Medulla oblongata (tissue), 1 donor: ENCODE results near the gene CLNK.

Experiments
- DNase-seq: peaks from one replicate; pipeline ENCODE4 v3.0.0-alpha.2; 2015; ENCODE audit errors: extremely low spot score

Gene CLNK

GRCh38 chr4:10701161-10701560 lies 16.6 kb upstream of the CLNK start:
- DNase-seq = no peak

- DNase-seq = no peak
Observed at GRCh38 chr4:10698172-10698571, 13.6 kb upstream of the CLNK start.

- DNase-seq = no peak
Observed at GRCh38 chr4:10697086-10697485, 12.5 kb upstream of the CLNK start.

GRCh38 chr4:10696253-10696652 lies 11.7 kb upstream of the CLNK start:
- DNase-seq = no peak

- no peak for DNase-seq
Observed at GRCh38 chr4:10694828-10695209, 10.3 kb upstream of the CLNK start.

- DNase-seq = no peak
Observed at GRCh38 chr4:10694151-10694827, 9.7 kb upstream of the CLNK start.

GRCh38 chr4:10691651-10692050 lies 7.1 kb upstream of the CLNK start:
- no peak for DNase-seq

- DNase-seq = no peak
Observed at GRCh38 chr4:10690185-10690907, 5.8 kb upstream of the CLNK start.

- DNase-seq = no peak
Observed at GRCh38 chr4:10688846-10689245, 4.3 kb upstream of the CLNK start.

GRCh38 chr4:10688022-10688421 lies 3.5 kb upstream of the CLNK start:
- no peak for DNase-seq

- no peak for DNase-seq
Observed at GRCh38 chr4:10687526-10687925, 3.0 kb upstream of the CLNK start.

GRCh38 chr4:10682397-10682796 lies 2.2 kb downstream of the CLNK start:
- DNase-seq = no peak

- DNase-seq = peak; percentile 19
Observed at GRCh38 chr4:10677796-10678497, 6.6 kb downstream of the CLNK start.

GRCh38 chr4:10673817-10674369 lies 10.7 kb downstream of the CLNK start:
- no peak for DNase-seq

- no peak for DNase-seq
Observed at GRCh38 chr4:10672379-10672778, 12.2 kb downstream of the CLNK start.

- no peak for DNase-seq
Observed at GRCh38 chr4:10671799-10672198, 12.8 kb downstream of the CLNK start.

- no peak for DNase-seq
Observed at GRCh38 chr4:10671366-10671765, 13.2 kb downstream of the CLNK start.

GRCh38 chr4:10670321-10670720 lies 14.2 kb downstream of the CLNK start:
- DNase-seq = no peak

- DNase-seq = no peak
Observed at GRCh38 chr4:10667701-10668326, 16.8 kb downstream of the CLNK start.

GRCh38 chr4:10666616-10667015 lies 18.0 kb downstream of the CLNK start:
- DNase-seq = no peak

GRCh38 chr4:10664408-10664807 lies 20.2 kb downstream of the CLNK start:
- DNase-seq = peak; percentile 19

- DNase-seq = no peak
Observed at GRCh38 chr4:10662937-10663336, 21.6 kb downstream of the CLNK start.
